ENCODE data around the gene ALPL.
A peak's percentile ranks its signal among the peaks of the same experiment; 100 is the strongest.

Gene ALPL

DNA sequence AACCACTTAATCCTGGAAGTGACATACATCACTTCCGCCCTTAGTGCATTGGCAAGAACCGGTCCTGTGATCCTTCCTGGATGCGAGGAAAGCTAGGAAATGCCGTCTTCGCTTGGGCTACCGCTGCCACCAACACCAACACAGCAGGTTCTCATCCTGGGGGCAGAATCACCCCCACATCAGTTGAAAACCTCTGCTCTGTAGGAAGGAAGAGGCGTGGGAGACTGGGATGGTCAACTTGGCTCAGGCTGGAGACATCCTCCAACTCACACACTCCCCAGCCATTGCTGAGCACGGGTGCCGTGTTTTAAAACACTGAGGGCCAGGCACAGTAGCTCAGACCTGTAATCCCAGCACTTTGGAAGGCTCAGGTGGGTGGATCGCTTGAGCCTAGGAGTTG is 74.9 kb downstream of the ALPL start:
- no peak for DNase-seq

DNA sequence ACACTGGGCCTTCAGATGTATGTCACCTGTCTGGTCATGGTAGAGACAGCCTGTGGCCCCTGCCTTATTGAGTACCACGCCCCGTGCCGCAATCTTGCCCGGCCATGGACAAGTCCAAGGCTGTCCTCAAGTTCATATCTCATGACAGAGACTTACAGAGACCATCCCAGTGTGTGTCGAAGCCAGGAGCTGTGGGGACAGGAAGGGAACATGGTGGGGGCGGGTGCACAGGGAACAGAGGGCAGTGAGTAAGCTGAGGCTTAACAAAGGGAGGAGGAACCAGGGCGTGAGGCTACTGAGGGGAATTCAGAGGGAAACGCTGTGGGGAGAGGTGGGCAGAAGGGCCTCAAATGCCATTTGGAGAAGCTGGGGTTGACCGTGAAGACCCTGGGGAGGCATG is 75.8 kb downstream of the ALPL start:
- DNase-seq, result no peak

DNA sequence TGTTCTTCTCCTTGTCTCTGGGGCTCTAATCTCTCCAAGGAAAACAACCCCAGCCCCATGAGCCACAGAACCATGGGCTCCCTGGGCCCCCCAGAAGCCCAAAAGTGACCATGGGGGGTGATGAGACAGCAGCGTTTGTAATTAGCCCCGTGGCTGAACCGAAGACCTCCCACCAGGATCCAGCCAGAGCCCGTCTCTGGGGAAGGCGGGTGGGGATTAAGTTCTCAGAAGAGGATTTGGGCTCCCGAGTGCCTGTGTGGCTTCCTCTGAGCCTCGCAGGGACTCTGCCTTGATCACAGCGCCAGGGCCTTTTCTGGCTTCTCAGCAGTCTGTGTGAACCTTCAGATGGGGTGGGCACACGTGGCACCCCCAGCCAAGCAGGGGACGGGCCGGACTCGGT is 77.0 kb downstream of the ALPL start:
- peak; percentile 59 for DNase-seq

DNA sequence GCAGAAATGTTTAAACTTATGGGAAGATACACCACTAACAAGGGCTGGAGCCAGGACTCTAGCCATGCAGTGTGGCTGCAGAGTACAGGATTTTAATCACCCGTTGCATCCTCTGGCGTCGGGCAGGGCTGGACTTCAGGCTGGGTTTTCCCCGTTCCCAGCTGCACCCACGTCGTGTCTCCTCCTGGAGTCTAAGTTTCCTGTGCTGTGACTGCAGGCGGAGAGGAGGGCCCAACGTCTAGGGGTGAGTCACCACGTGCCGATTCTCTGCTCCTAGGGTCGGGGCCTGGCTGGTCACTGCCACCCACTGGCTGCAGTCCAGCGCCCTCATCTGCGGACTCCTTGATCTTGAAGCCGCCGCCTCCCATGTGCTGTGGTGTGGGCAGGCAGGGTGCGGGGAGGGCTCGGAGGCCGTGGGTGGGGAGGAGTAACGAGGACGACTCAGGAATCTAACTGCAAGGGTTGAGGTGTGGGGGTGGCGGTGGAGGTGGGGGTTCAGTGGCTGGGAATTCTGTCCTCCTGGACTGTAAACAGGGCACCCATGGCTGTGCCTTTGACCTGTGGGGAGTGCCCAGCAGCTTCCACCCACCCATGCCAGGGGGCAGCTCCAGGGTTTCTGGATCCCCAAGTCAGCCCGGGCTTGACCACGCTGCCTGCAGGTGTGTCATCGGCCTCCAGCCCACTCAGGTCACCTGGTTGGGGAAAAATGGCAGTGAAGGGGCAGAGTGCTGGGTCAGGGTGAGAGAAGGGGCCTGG is 77.8 kb downstream of the ALPL start:
- DNase-seq, result peak; percentile 55

DNA sequence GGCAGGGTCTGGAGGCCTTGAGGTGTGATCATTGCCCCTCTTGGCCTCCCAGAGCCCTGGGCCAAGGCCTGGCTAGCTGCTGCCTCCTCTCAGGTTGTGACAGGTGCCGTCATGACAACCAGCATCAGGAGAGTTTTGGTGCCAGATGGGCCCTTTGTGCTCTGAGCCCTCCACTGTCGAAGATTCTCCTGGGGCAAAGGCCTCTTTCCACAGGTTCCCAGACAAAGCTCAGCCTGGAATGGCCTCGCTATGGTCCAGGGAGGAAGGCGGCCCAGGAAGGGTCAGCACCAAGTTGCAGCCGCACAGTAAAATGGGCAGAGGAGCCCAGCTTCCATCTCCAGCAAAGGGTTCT is 78.4 kb downstream of the ALPL start:
- DNase-seq, result peak; percentile 22

DNA sequence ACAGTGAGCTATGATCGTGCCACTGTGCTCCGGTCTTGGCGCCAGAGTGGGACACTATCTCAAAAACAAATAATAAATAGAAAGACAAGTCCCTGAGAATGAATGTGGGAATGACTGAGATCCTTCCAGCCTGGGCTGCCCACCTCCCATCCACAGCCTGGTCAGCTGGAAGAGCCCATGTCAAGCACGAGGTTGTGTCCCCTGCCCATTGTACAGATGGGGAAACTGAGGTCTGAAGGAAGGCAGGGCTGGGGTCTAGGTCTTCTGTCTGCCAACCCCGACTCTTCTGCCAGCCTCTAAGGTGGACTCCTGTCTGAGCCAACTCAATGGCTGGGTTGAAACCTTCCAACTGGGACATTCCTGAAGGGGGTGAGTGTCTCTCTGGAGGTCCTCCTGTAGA is 80.4 kb downstream of the ALPL start:
- DNase-seq, result no peak

DNA sequence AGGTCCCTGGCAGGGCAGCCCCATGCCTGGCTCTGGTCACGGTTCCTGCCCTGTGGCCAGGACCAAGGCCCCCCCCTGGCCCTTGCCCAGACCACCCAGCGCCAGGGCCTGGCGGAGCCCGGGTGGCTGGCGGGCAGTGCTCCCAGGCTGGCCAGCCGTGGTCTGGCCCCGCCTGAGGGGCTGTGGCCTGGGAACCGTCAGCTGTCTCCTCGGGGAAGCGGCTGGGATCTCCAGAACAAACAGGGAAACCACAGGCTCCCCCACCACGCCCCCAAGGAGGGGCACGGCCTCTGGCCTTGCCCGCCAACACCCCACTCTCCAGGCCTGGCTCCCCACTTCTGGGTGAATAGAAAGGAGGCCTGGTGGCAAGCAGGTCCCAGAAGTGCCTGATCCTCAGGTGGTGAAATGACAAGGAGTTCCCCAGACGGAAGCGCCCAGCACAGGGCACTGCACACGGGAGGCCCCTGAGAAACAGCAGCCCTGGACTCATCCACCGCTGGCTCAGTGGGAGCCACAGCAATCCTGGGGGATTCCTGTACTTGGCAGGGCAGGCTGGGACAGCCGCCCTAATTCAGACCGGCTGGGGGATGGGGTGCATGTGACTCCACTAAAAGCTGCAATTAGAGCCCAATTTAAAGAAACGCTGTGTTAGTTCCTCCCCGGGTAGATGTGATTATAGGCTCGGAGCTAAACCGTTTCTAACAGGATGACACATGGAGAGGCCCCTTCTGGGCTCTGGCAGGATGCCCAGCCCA is 81.1 kb downstream of the ALPL start:
- peak; percentile 53 for DNase-seq

DNA sequence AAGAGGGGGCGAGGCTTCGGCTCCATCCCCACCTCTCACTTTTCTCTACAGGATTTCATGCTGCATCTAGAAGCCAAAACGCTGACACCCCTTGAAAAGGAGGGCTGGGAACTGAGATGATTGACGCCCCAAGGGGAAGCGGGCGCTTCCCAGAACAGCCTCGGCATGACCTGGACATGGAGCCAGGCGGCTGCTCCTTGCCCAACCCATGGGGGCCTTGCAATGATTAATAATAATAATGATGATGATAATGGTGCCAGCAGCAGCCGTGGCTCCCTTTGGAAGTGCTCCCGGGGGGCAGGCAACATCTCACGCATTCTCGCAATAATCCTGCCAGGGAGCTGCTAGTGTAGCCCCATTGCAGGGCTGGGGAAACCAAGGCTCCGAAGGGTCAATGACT is 81.7 kb downstream of the ALPL start:
- DNase-seq, result peak; percentile 15

DNA sequence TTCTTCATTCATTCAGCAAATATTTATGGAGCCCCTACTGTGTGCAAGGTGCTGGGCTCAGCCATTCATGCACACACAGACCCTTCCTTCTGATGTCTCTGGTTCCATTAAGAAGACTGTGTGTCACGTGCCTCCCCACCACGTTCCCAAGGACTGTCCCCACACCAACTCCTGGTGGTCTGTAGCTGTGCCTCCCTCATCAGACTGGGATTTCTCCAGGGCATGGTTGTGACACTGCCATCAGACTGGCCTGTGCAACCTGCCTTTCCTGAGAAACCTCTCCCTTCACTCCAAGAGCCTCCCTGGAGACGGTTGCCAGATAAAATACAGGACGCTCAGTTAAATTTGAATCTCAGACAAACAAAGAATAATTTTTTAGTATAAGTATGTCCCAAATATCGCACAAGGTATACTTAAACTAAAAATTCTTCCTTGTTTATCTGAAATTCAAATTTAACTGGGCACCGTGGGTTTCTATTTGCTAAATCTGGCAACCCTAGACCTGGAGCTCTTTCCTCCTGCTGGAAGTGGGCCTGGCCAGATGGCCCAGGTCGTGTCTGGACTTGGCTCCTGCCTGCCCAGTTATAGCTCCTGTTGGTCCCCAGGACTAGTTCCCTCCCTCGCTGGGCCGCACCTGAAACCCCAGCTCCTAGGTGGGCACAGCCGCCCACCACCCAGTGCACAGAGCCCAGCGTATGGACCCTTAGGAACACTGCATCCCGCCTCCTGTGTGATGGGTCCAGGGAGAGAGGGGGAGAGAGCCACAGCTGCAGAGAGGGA is 83.1 kb downstream of the ALPL start:
- DNase-seq, result no peak

DNA sequence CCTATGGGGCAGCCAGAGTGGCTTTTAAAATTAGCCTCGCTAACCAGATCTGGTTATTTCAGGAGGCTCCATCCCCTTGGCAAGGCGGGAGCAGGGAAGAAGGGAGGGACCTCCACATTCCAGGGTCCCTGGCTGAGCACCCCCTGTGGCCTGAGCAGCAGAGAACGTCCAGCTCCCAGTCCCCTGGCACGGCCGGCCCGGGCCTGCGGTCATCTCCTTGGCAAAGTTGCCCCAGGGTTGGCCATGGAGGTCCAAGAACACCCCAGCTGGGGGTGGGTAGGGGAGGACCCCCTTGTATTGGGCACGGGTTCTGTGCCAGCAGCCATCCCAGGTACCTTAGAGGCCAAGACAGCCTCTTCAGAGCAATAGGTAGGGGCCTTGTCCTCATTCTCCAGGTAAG is 84.0 kb downstream of the ALPL start:
- no peak for DNase-seq

DNA sequence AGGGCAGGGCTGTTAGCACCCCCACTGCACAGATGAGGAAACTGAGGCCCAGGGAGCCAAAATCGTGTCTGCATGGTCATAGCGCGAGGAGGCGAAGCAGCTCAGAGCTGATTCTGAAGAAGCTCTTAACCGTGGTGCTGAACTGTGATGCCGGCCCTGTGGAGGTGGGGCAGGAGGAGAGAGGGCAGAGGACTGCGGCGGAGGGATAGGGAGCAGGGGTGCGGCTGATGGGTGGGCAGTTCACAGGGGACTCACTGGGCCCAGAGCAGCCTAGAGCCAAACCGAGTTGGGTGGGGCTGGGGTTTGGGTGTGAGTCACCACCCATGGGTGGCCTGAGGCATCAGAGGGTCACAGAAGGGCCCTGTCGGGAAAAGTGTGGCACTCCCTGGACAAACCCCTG is 85.3 kb downstream of the ALPL start:
- DNase-seq, result no peak

DNA sequence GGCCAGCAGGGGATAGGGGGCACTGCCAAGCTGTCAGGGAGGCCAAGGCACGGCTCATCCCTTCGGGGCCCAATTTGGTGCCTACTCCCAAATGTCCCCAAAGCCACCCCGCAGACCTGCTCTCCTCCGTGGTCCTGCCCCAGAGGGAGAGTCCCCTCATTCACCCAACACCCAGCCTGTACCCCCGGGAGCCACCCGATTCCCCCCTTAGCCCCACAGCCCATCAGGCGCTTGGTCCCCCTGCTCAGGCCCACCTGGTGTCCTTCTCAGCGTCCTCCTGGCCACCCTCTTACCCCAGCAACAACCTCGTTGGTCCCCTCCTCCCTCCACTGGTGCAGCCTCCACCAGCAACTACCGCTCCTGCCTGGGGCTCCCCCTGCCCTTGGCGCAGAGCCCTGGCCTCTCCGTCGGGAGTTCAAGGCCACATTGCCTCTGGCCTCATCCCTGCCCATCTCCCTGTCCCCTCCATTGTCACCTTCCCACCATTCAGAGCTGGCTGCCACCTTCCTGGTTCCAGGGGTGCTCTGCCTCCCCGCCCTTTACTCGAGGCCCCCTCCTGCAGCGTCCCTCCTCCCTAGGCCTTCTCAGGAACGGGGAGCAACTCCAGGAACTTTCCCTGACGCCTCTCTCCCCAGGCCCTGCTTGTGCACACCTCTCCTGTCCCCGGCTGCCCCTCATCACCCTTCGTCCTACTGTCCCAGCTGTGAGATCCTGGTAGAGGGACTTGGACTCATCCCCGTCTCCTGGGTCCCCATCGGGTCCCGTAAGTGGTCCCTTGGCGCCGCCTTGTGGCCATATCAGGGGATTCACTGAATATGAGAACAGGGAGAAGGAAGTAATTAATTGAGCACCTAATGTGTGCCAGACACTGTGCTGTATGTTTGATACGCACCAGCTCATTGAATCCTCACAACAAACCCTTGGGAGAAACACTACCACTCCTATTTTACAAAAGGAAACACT is 86.0 kb downstream of the ALPL start:
- DNase-seq, result peak; percentile 70

DNA sequence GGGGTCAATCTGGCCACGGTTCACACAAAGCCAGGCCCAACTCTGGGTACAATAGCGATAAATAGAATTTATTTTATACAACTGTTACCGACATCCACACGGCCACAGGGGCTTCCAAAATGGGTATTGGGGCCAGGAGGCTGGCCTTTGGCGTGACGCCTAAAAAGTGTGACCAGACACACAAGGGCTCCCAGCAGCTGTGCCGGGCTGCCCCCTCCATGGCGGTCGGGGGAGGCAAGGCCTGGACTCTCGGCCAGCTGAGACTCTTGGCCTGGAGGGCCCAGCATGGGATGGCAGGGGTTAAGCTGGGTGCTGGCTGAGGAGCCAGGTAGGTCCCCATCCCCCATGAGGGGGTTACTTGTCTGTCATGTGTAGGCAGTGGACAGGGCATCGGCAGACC is 87.0 kb downstream of the ALPL start:
- DNase-seq, result no peak

DNA sequence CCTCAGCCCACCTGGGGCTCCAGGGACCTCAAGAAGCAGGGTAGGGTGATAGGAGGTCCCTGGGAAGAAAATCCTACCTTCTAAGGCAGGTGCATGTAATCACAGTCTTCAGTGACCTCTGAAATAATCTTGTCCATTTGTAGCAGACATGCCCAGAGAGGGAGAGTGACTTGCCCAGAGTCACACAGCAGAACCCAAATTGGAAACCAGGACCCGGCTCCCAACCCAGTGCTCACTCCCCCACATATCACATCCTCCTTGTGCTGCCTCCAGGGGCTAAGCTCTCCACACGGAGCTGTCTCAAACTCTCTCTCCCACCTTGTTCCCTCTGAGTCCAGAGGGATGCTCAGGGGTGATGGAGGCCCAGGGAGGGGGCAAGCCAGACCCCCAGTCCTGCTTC is 87.4 kb downstream of the ALPL start:
- no peak for DNase-seq

DNA sequence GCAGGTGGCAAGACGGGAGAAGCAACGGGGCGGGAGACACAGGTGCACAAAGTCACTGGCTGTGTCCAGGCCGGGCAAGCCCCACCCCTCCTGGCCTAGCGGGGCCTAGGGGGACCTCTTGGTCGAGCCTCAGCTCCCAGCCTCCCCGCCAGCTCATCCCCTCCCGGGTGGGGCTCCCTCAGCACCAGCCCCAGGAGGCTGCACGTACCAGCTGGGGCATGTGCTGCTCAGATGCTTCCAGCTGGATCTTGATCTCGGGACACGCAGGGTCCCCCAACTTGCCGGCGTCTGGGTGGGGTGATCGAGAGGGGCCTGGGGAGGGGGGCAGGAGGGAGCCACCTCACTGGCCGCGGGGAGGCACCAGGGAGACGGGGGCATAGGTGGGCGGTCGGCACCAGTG is 88.5 kb downstream of the ALPL start:
- DNase-seq, result no peak

DNA sequence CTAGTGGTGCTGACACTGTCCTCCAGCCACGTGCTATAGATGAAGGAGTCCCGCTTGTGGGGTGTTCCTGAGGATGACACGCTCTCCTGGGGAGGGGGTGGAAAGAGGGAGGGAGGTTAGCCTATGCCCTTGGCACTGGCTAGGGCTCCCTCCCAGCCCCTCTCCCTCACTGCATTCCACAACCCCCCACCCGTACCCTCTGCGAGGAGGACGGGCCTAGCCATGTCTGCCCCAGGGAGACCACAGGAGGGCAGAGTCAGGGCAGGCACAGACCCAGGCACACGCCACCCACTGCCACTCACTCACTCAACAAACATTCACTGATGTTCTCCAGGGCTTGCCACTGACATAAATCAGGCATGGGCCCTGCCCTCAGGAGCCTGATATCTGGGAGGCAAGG is 89.2 kb downstream of the ALPL start:
- no peak for DNase-seq

DNA sequence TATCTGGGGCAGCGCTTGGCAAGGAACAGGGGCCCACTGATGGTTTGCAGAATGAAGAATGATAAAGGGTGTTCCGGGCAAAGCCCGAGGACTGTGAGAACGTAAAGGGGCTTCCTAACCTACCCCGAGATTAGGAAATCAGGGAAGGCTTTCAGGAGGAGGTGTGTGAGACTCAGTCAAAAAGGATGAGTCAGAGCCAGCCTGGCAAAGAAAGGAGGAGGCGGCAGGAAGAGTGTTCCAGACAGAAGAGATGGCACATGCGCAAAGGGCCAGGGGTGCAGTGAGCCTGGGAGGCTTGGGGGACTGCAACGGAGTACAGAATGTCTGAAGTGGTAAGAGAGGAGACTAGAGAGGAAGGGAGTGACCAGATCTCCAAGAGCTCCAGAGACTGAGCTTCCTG is 89.7 kb downstream of the ALPL start:
- DNase-seq, result no peak

DNA sequence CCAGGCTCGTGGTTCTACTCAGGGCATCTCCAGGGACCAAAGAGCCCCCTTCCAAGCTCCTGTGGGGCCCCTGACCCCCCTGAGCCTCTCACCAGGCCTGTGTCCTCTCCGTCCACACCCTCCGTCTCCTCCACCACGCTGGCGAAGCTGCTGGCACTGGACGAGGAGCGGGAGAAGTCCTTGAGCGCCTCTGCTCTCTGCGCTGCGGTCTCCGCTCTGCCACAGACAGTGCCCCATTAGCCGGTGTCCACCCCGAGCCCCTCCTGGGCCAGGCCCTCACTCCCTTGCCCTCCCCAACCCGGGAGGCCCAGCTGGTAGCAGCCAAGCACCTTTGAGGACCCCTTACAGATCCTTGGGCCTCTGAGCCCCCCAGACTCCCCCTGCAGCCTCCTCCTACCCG is 90.2 kb downstream of the ALPL start:
- no peak for DNase-seq

DNA sequence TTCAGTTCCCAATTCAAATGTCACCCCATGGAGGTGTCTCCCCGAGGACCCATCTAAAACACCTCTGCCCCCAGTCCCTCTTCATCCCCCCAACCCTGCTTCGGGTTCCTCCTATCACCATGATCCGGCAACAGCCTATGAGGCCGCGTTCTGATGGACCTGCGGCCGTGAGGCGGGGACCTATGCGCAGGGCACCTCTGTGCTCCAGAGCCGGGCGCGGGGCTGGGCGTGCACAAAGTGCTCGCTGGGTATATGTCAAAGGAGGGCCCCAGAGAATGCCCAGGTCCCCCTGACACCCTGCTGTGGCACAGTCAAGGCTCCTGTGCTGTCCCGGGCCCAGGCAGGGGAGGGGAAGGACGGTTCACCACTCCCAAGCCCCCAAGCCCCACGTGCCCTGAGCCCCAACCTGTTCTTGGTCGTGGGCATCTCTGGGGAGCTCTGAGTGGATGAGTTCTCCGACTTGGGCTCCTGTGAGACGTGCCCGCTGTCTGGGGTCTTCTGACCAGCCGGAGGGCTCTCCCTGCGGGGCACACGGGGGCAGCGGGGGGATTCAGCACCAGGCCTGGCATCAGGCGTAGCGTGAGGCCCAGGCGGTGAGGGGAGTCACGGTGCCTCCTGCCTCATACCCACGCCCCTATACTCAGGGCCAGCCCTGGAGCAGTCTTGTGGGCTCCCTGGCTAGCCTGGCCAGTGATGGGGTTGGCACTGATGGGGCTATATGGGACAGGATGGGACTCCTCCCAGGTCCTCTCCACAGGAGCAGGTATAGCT is 92.2 kb downstream of the ALPL start:
- no peak for DNase-seq

DNA sequence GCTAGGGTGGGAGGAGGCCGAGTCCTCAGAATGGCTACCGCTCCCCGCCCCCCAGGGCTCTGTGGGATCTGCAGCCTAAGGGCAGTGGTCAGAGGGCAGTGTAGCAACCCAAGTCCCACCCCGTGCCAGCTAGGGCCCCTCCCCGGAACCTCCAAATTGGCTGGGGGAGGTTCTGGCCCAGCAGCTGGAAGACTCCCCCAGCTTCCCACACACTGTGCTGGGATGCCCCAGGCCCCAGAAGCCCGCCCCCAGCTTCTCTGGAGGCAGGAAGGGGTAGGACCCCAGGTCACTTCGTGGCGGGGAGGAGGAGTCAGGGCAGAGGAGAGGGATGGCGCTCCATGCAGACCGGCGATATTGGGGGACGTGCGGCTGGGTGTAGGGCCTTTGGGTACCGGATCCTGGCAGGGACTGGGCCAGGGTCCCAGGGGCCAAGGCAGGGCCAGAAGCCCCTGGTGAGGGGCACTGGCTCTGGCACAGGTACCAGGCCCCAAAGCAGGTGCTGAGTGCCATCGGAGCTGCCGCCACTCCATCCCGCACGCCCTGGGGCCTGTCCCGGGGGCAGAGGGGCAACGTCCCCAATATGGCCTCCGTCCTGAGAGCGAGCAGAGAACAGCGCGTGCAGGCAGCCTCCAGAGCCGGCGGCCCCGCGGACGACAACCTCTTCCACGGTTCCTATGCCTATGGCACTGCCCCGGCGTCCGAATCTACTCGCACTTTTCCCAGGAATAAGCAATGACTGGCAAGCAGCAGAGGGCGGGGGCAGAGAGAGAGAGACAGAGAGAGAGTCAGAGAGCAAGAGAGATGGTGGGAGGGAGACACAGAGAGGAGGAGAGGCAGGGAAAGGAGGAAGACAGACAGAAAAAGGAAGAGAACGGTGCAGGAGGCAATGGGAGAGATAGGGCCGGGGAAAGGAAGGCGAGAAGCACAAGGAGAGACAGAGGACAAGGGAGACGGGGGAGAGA is 94.2 kb downstream of the ALPL start:
- no peak for DNase-seq
